ENCODE measurements around the gene SEPTIN5. TPM values are rescaled to one million over a fixed set of nuclear protein-coding genes. Genes with fewer than 3 reads are reported as not detected.

Gene SEPTIN5
- total RNA-seq, 1 donor from 2014 or later: 11.5 TPM

DNA sequence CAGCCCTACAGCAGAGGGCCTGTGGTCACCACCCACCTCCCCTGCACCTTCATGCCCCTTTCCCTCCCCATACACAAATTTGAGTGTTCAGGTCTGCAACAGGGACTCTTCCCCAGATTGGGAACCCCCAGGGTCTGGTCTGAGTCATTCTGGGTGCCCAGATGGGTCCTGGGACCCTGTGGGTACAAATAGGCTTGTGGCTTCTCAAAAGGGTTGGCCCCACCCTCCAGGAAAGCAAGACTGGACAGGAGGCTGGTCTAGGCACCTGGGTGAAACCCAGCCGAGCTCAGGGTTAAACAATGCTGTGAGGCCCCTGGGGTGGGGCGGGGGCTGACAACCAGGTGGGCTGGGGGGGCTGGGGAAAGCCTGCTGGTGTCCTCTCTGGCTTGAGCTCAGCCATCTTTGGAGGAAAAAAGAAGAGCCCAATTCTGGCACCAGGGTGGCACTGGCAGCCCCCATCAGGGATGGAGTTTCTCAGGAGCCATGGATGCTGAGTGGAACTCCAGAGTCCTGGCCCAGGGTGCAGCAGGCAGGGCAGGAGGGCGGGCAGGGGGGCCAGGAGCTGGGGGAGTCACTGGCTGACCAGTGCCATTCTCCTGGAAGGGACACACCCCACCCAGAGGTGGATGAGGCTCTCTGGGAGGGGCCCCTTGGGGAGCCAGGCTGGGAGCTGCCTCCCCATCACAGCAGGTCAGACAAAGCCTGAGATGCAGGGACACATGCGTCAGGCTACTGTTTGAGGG is 1.1 kb downstream of the SEPTIN5 start:
- intact Hi-C loops (cut with DNase I): no loop called here
- no peak for DNase-seq
- peak overlapping the region; percentile 54 for H3K4me3 ChIP-seq
- H3K4me1 ChIP-seq: peaks cover 10% of the 10 kb centered on the region
- H3K27ac ChIP-seq: no peak overlapping the region
- TF ChIP-seq CTCF (IDR thresholded peaks at IDR 0.05): no peak
- H3K36me3 ChIP-seq: no peaks in the 10 kb centered on the region
- peaks cover 32% of the 10 kb centered on the region for H3K27me3 ChIP-seq
- H3K9me3 ChIP-seq: no peaks in the 10 kb centered on the region
- no peak for ATAC-seq

- no peak for DNase-seq
- Histone ChIP-seq H3K4me1 (peaks cover 10% of the 10 kb centered on the region), H3K36me3 (no peaks in the 10 kb centered on the region), H3K27me3 (peaks cover 32% of the 10 kb centered on the region), H3K4me3 (no peak overlapping the region), H3K9me3 (no peaks in the 10 kb centered on the region), H3K27ac (no peak overlapping the region)
- ATAC-seq: no peak
- intact Hi-C loops (cut with DNase I): no loop called here
- no peak for TF ChIP-seq CTCF (IDR thresholded peaks at IDR 0.05)
These were observed 1.9 kb downstream of the SEPTIN5 start for GRCh38 chr22:19716041-19716828.

DNA sequence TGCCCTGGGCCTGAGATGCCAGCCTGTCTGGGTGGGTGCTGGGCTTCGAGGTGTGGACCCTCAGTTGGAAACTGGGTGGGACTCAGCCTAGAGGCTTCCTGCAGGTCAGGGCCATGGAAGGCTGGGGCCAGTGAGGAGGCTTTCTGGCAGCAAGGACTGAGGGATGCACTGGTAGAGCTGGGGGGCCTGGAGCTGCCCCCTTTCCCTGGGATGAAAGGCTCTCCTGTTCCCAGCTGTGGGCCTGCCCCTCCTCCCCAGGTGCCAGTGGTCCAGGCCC is 2.5 kb downstream of the SEPTIN5 start:
- Histone ChIP-seq H3K9me3 (no peaks in the 10 kb centered on the region), H3K27me3 (peaks cover 32% of the 10 kb centered on the region), H3K4me1 (peaks cover 10% of the 10 kb centered on the region), H3K27ac (no peak overlapping the region), H3K36me3 (no peaks in the 10 kb centered on the region), H3K4me3 (no peak overlapping the region)
- intact Hi-C loops (cut with DNase I): no loop called here
- ATAC-seq: no peak
- TF ChIP-seq CTCF (IDR thresholded peaks at IDR 0.05): no peak
- DNase-seq: no peak

GRCh38 chr22:19717181-19717580 is 2.9 kb downstream of the SEPTIN5 start:
- H3K4me1 ChIP-seq: peaks cover 10% of the 10 kb centered on the region
- H3K27me3 ChIP-seq: peaks cover 32% of the 10 kb centered on the region
- intact Hi-C loops (cut with DNase I): no loop called here
- ATAC-seq (no peak), DNase-seq (no peak)
- TF ChIP-seq CTCF (IDR thresholded peaks at IDR 0.05): no peak
- H3K27ac ChIP-seq: no peak overlapping the region
- no peaks in the 10 kb centered on the region for H3K36me3 ChIP-seq
- no peaks in the 10 kb centered on the region for H3K9me3 ChIP-seq
- H3K4me3 ChIP-seq: peak overlapping the region; percentile 58

- no peak overlapping the region for H3K27ac ChIP-seq
- peaks cover 38% of the 10 kb centered on the region for H3K27me3 ChIP-seq
- DNase-seq (peak; percentile 89), ATAC-seq (peak; percentile 90)
- peak; percentile 98 for TF ChIP-seq CTCF (IDR thresholded peaks at IDR 0.05)
- peaks cover 14% of the 10 kb centered on the region for H3K4me1 ChIP-seq
- H3K36me3 ChIP-seq: no peaks in the 10 kb centered on the region
- intact Hi-C loops (cut with DNase I): no loop called here
- H3K9me3 ChIP-seq: no peaks in the 10 kb centered on the region
- H3K4me3 ChIP-seq: peak overlapping the region; percentile 58
These were observed 3.6 kb downstream of the SEPTIN5 start for GRCh38 chr22:19717691-19718455.
